Left colon (tissue), 2 donors: Measurements from ENCODE around the gene BHLHA15. TPM values are rescaled to one million over a fixed set of nuclear protein-coding genes. Genes with fewer than 3 reads are reported as not detected.

Experiments
- ATAC-seq: fragments of 200-7000 bp; cut with Tn5 transposase; one replicate; pipeline ENCODE4 v1.9.1; 2020; ENCODE audit warnings: mild to moderate bottlenecking, moderate library complexity
- DNase-seq, 2 donors: peaks; one replicate each; pipeline ENCODE4 v3.0.0-alpha.2; 2020
- intact Hi-C, 2 donors: fragments of 100-400 bp; cut with DNase I in 1 of 2; cut with micrococcal nuclease in 1 of 2; formaldehyde crosslinking; loops; one replicate each; pipeline versions ENCODE4 v1.11.2 to v1.14.0; 2022; cut with DNase I, micrococcal nuclease
- long read RNA-seq: library from polyadenylated mRNA; unstranded; transcript quantifications from one replicate; pipeline ENCODE4 v2.0.0, GENCODE V29; 2021
- total RNA-seq, 2 donors: library from RNA; stranded (reverse); fragmentation: NEBNext Ultra II Directional; extraction: Animal tissue kit (Norgen Biotek cat#: 25700); gene quantifications; one replicate each; pipeline ENCODE4 v1.2.1, GENCODE V29; 2021
- donor health status: DM: no; HTN: no; CAD: no.
- donor health status: DM: yes; HTN: yes; CAD: no.

BHLHA15 gene
- total RNA-seq = 1 to 10 TPM; 1.0 to 3.3 TPM
- long read RNA-seq = 0 reads

DNA sequence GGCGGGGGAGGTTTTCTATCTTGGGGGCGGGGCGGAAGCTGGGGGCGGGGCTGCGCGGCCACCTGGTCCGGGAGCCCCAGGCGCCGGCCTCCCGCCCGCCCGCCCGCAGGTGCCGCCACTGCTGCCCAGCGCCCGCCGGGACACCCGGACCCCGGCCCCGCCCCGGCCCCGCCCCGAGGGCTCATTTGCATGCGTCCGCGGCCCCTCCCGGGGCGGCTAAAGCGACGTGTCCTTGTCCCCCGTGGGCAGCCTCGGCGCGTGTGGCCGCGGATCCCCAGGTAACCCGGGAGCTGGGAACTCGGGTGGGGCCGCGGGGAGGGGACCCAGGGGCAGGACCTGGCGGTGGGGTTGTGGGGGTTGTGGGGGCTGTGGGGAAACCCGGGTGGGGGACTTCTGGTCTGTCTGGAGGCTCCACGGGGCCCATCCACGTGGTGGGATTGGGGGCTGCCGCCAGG lies at the start of gene BHLHA15:
BHLHA15 (plus strand) TSS at position 219 of the 455 bp plus-strand sequence. CDS start 871 bp downstream, outside the sequence.
- ATAC-seq = peak; percentile 68
- intact Hi-C loops = no loop called here
- DNase-seq = peak; percentile 70 to 79

- ATAC-seq (no peak), DNase-seq (no peak)
- intact Hi-C loops = no loop called here
Measured at GRCh38 chr7:98162758-98163157, 48.5 kb upstream of the BHLHA15 start.

DNA sequence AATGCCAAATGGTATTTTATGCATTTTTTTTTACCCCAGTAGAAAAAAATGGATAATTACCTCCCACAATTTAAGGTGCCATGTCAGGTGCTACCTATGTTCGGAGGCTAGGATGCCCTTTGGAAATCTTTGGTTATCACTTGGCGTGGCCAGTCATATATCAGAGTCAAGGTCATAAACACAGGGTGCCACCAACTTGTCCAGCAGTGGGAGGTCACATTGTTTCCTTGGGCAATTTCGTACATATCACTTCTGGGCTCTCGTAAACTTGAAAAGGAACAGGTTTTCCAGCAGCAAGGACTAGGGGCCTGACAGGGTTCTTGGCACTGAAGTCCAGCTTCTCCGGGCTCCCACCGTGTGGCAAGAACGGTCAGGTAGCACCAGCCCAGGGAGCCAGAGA lies 48.0 kb upstream of the BHLHA15 start:
- DNase-seq (peak in 1 of 2 donors; percentile 21), ATAC-seq (peak; percentile 72)
- intact Hi-C loops = no loop called here

GRCh38 chr7:98163704-98164494 lies 47.3 kb upstream of the BHLHA15 start:
- intact Hi-C loops = no loop called here
- ATAC-seq (peak; percentile 69), DNase-seq (peak; percentile 73 to 74)

GRCh38 chr7:98165827-98166667 lies 45.2 kb upstream of the BHLHA15 start:
- intact Hi-C loops = loop anchor here in 1 of 2 donors (5.0 kb wide), 2 partner anchors 59 to 144 kb away; partner anchors contain the start of gene LMTK2
- DNase-seq (peak; percentile 61 to 88), ATAC-seq (peak; percentile 64)

GRCh38 chr7:98166668-98166970 lies 44.6 kb upstream of the BHLHA15 start:
- intact Hi-C loops = loop anchor here in 1 of 2 donors (5.0 kb wide), 2 partner anchors 59 to 144 kb away; partner anchors contain the start of gene LMTK2
- DNase-seq (no peak), ATAC-seq (no peak)

GRCh38 chr7:98167653-98168052 lies 43.6 kb upstream of the BHLHA15 start:
- DNase-seq = no peak
- intact Hi-C loops = loop anchor here in 1 of 2 donors (5.0 kb wide), 2 partner anchors 60 to 145 kb away; partner anchors contain the start of gene LMTK2
- no peak for ATAC-seq

DNA sequence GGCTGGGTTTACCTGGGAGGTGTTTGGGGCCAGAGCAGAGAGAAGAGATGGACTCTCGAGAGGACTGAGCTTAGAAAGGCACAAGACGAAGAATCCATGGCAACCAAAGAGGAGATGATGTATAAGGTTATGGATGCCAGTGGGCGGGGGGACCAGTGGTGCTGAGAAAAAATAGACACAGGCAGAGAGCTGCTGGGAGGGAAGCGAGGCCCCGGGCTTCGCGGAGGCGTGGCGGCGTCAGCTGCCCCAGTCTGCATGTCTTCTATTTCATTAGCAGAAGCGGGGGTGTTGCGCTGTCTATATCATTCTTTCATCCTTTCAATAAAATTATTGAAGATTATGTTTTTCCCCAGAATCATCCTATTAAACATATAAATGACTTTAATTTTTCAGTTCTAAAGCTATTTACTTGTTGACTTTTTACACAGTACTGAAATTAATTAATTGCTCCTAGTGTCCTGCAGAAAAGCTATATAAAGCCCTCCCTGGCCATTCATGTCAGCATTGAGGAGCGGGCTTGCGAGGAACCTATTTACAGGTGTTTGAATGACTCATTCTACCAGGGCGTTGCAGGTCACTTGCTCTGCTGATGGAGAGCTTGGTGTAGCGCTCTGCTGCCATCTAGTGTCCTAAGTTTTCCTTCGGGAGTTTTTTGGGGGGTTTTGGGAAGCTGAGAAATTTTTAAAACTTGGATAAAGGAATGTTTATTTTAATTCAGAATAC lies 42.9 kb upstream of the BHLHA15 start:
- DNase-seq = peak; percentile 41 to 66

DNA sequence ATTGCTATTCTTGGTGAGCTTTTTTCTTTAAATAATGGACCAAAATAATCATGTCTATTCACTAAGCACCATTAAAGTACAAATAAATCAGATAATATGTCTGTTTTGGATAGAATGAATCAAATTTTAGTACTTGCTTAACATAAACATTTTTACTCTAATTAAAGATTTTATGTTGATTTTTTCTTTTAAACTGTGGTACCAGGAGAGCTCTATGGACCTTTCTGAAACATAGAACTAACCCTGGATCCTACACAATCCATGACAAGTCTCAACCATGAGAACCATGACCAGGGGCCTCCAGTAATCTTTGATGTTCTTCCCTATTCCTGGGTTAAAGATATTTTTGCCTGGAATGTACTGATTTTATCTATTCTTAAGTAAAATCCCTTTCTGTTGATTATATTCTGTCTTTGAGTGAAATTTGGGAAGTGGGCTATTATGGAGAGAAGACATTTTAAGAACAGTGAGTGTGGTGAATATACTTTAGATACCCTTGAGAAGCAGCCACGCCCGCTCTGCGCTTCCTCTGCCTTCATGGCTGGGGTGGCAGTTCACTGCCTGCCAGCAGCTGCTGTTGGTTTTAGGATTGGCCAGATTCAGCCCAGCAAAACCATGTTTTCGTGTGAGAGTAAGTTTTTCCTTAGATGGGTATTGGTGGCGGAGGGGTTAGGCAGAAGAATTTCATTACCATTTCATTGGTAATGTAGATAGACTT lies 42.2 kb upstream of the BHLHA15 start:
- intact Hi-C loops = loop anchor here in 1 of 2 donors (5.0 kb wide), 2 partner anchors 62 to 147 kb away; partner anchors contain the start of gene LMTK2
- ATAC-seq = no peak

More for the DNA sequence above, 42.9 kb upstream of the BHLHA15 start:
- ATAC-seq = peak; percentile 59
- intact Hi-C loops = loop anchor here in 1 of 2 donors (5.0 kb wide), 2 partner anchors 61 to 146 kb away; partner anchors contain the start of gene LMTK2

DNA sequence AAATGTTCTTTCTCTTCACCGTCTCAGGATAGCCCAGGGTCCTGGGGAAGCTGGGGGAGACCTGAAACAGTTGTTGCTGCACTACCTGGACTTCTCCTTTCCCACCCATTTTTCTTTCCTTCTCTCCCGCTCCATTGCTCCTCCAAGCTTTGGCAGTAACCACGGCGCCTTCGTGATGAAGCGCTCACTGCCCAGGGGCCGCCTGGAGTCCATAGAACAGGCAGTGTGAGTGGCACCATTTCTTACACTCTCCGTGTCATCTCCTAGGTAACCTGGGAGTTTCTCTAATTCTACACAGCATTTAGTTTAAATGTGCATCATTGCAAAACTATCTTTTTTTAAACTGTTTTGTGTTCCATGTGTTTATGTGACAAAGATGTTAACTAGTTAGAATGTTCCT lies 40.3 kb upstream of the BHLHA15 start:
- ATAC-seq (no peak), DNase-seq (no peak)
- intact Hi-C loops = no loop called here

More for the DNA sequence above, 42.2 kb upstream of the BHLHA15 start:
- no peak for DNase-seq

DNA sequence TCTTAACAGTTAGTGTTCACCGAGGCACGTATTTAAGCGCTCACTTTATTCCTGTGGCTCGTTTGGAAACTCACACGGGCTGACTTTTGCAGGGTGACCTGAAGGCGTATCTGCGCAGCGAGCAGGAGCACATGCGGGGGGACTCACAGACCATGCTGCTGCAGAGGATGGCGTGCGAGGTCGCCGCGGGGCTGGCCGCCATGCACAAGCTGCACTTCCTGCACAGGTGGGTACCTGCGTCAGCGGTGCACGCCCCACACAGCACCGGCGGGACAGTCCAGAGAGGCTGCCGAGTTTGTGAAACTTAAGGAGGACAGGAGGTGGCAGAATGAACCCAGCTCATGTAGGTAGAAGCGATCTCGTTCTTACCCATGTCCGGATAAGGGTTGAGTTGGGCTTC lies 39.8 kb upstream of the BHLHA15 start:
- no peak for ATAC-seq
- intact Hi-C loops = no loop called here
- DNase-seq = no peak

- intact Hi-C loops = no loop called here
- no peak for ATAC-seq
- DNase-seq = no peak
Measured at GRCh38 chr7:98174334-98175259, 36.6 kb upstream of the BHLHA15 start.

- DNase-seq = no peak
- intact Hi-C loops = no loop called here
- ATAC-seq = peak; percentile 53
Measured at GRCh38 chr7:98175260-98175940, 35.8 kb upstream of the BHLHA15 start.

DNA sequence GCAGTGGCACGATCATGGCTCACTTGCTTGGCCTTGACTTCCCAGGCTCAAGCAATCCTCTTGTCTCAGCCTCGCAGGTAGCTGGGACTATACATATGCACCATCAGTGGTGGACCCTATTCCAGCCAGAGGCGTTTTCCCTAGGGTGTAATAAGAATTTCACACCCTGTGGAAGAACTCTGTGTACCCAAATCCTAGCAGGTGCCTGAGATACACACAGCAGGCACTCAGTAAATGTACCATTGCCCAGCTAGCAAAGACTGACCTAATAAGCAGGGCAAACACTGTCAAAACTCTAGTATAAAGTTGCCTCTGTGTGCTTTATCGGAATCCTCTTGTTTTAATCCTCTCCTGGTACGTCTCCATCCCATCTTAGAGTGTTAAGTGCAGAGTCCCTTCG lies 33.7 kb upstream of the BHLHA15 start:
- no peak for ATAC-seq
- DNase-seq = no peak
- intact Hi-C loops = no loop called here

DNA sequence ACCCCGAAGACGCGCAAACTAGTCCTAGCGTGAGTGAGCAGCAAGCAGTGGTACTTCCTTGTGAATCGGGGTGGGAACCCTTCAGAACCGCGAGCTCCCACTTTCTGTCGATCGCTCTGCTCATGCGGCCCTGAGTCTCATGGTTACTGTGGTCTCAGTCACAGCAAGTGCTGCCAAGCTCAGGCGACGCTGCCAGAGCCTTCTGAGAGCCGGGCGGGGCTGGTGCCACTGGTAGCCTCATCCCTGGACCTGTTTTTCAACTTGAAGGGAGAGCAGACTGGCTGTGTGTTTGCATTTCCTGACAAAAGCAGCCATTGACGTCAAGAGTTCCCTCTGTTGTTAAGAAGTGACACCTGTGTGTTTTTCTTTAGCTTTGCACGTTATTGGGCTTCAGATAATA lies 32.9 kb upstream of the BHLHA15 start:
- peak in 1 of 2 donors; percentile 70 for DNase-seq

DNA sequence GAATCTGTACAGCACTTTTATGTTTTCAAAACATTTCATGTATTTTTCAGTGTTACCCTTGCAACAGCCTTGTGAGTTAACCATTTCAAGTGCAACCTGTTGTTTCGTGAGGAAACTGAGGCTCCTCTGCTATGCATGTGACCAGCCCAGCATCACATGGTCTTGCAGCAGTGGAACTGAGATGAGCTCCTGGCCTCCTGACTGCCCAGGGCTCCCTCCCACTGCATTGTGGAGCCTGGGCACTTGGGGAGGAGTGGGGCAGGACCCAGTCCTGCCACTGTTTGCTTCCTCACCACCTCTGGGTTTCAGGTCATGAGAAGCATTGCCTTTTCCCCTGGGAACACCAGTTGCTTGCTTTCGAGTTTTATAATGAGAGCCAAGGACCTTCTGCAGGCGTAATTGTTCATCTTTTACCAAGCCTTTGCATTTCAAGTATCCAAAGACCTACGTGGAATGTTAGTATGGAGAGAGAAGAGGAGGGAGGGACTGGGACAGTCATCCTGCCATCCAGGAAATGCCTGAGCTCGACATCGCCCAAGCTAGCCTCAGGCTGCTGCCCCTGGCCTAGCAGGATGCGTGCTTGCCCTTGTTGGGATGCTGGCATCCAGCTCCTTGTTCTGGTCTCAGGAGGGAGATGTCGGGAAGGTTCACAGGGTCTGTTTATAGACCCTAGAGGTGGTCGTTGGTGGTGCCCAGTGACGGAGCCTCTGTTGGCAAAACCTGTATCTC lies 32.3 kb upstream of the BHLHA15 start:
- DNase-seq (no peak), ATAC-seq (no peak)
- intact Hi-C loops = no loop called here

More for the DNA sequence above, 32.9 kb upstream of the BHLHA15 start:
- peak; percentile 94 for ATAC-seq
- intact Hi-C loops = no loop called here
